IMR-90 (cell line): ENCODE data around the gene RNASE7. TPM values are rescaled to one million over a fixed set of nuclear protein-coding genes. Genes with fewer than 3 reads are reported as not detected.

Source experiments
- ATAC-seq: fragments of 200-7000 bp; cut with Tn5 transposase; 2 replicates; pipeline ENCODE4 v1.9.1; 2020; ENCODE audit warnings: low read depth, mild to moderate bottlenecking, moderate library complexity
- BruUV-seq: library from RNA; stranded (reverse); fragments of 400-500 nt; replicated peaks from 2 replicates; lab custom pipeline; 2021; lab: Mats Ljungman, UMichigan
- CTCF ChIA-PET: fragments of 300-600 bp; formaldehyde crosslinking; extraction: SDS; loops from one replicate; lab custom pipeline; 2021; ENCODE audit warnings: antibody characterized with exemption; lab: Yijun Ruan, JAX
- POLR2A ChIA-PET: fragments of 300-600 bp; sonication (Branson Sonifier 250); formaldehyde crosslinking; loops from one replicate; lab custom pipeline; 2022; ENCODE audit warnings: antibody characterized with exemption; ENCODE audit not compliant: unreplicated experiment; lab: Charles Lee
- DNase-seq: peaks from one replicate; pipeline ENCODE4 v3.0.0; 2013
- H2AFZ ChIP-seq: replicated peaks from 2 replicates; pipeline ENCODE3; 2013; ENCODE audit warnings: low read length, mild to moderate bottlenecking; ENCODE audit not compliant: poor library complexity
- H2AK5ac ChIP-seq: 2 replicates; pipeline ENCODE4 v1.6.1; 2013; ENCODE audit warnings: low read depth, low read length, inconsistent platforms
- H2AK9ac ChIP-seq: replicated peaks from 2 replicates; pipeline ENCODE3; 2013; ENCODE audit warnings: mild to moderate bottlenecking, low read depth, low read length, moderate library complexity; ENCODE audit not compliant: poor library complexity
- H2BK120ac ChIP-seq: 2 replicates; pipeline ENCODE4 v1.6.1; 2013; ENCODE audit warnings: low read depth, low read length, inconsistent platforms
- H2BK15ac ChIP-seq: 3 replicates; pipeline ENCODE4 v1.6.1; 2013; ENCODE audit warnings: low read depth, low read length, inconsistent platforms
- H2BK20ac ChIP-seq: 2 replicates; pipeline ENCODE4 v1.6.1; 2013; ENCODE audit warnings: low read depth, mild to moderate bottlenecking, inconsistent platforms, low read length, moderate library complexity
- H2BK5ac ChIP-seq: 2 replicates; pipeline ENCODE4 v1.6.1; 2013; ENCODE audit warnings: mild to moderate bottlenecking, low read depth, low read length, inconsistent platforms; ENCODE audit not compliant: poor library complexity, severe bottlenecking
- H3K14ac ChIP-seq: replicated peaks from 2 replicates; pipeline ENCODE4 v1.6.1; 2013; ENCODE audit warnings: low read depth, low read length, inconsistent platforms
- H3K18ac ChIP-seq: 2 replicates; pipeline ENCODE4 v1.6.1; 2013; ENCODE audit warnings: low read depth, low read length, control low read depth
- H3K23ac ChIP-seq: 2 replicates; pipeline ENCODE4 v1.6.1; 2013; ENCODE audit warnings: low read depth, low read length, inconsistent platforms
- H3K27ac ChIP-seq: 2 replicates; pipeline ENCODE4 v1.5.1; 2013; ENCODE audit warnings: mild to moderate bottlenecking, control low read depth, low read length; ENCODE audit not compliant: insufficient read depth
- H3K27me3 ChIP-seq: 2 replicates; pipeline ENCODE4 v1.6.1; 2013; ENCODE audit warnings: low read length; ENCODE audit not compliant: control insufficient read depth, insufficient read depth
- H3K36me3 ChIP-seq: 2 replicates; pipeline ENCODE4 v1.6.1; 2013; ENCODE audit warnings: low read length, mixed read lengths; ENCODE audit not compliant: control insufficient read depth, insufficient read depth
- H3K4ac ChIP-seq: 2 replicates; pipeline ENCODE4 v1.6.1; 2013; ENCODE audit warnings: low read depth, low read length, inconsistent platforms
- H3K4me1 ChIP-seq: 2 replicates; pipeline ENCODE4 v1.6.1; 2013; ENCODE audit warnings: low read length, mixed read lengths; ENCODE audit not compliant: control insufficient read depth, insufficient read depth
- H3K4me2 ChIP-seq: 2 replicates; pipeline ENCODE4 v1.6.1; 2013; ENCODE audit warnings: low read depth, mild to moderate bottlenecking, control low read depth, low read length, moderate library complexity
- H3K4me3 ChIP-seq: 2 replicates; pipeline ENCODE4 v1.5.1; 2013; ENCODE audit warnings: low read depth, mild to moderate bottlenecking, control low read depth, low read length, moderate library complexity; ENCODE audit not compliant: insufficient read depth
- H3K56ac ChIP-seq: 2 replicates; pipeline ENCODE4 v1.6.1; 2013; ENCODE audit warnings: low read length, inconsistent platforms; ENCODE audit not compliant: insufficient read depth; ENCODE audit errors: extremely low read depth
- H3K79me1 ChIP-seq, 2 experiments: 2 replicates each; pipeline ENCODE4 v1.6.1; 2013; ENCODE audit warnings: low read length in 2 of 2, inconsistent platforms in 1 of 2, low read depth in 1 of 2
- H3K9ac ChIP-seq: 2 replicates; pipeline ENCODE4 v1.6.1; 2013; ENCODE audit warnings: low read depth, low read length, control low read depth
- H3K9me1 ChIP-seq: 2 replicates; pipeline ENCODE4 v1.6.1; 2013; ENCODE audit warnings: low read length, inconsistent platforms; ENCODE audit not compliant: insufficient read depth
- H3K9me3 ChIP-seq: 2 replicates; pipeline ENCODE4 v1.6.1; 2013; ENCODE audit warnings: low read length; ENCODE audit not compliant: control insufficient read depth, insufficient read depth
- H4K20me1 ChIP-seq: 2 replicates; pipeline ENCODE4 v1.6.1; 2013; ENCODE audit warnings: low read length, inconsistent platforms; ENCODE audit not compliant: insufficient read depth
- H4K5ac ChIP-seq: 2 replicates; pipeline ENCODE4 v1.6.1; 2013; ENCODE audit warnings: mild to moderate bottlenecking, low read depth, low read length, control low read depth
- H4K8ac ChIP-seq, 2 experiments: 2 replicates each; pipeline ENCODE4 v1.6.1; 2013; ENCODE audit warnings: low read depth in 2 of 2, low read length in 2 of 2, control low read depth in 1 of 2, inconsistent platforms in 1 of 2
- H4K91ac ChIP-seq: 2 replicates; pipeline ENCODE4 v1.6.1; 2013; ENCODE audit warnings: low read depth, low read length, inconsistent platforms; ENCODE audit not compliant: insufficient read depth
- BHLHE40 ChIP-seq: fragments of 150-350 bp; IDR thresholded peaks from 2 replicates; pipeline ENCODE4 v1.6.1; 2016; ENCODE audit warnings: mild to moderate bottlenecking, low read depth, low read length
- CEBPB ChIP-seq: IDR thresholded peaks from 2 replicates; pipeline ENCODE4 v1.6.1; 2012; ENCODE audit warnings: low read depth, low read length, improper control_type of control experiment
- CHD1 ChIP-seq: IDR thresholded peaks from 2 replicates; pipeline ENCODE4 v1.6.1; 2012; ENCODE audit warnings: low read depth, low read length, improper control_type of control experiment
- FOS ChIP-seq: fragments of 150-350 bp; IDR thresholded peaks from 2 replicates; pipeline ENCODE4 v1.6.1; 2016; ENCODE audit warnings: low read depth, low read length
- MAZ ChIP-seq: IDR thresholded peaks from 2 replicates; pipeline ENCODE4 v1.6.1; 2012; ENCODE audit warnings: low read depth, mild to moderate bottlenecking, low read length, improper control_type of control experiment, moderate library complexity, borderline replicate concordance
- MXI1 ChIP-seq: IDR thresholded peaks from 2 replicates; pipeline ENCODE4 v1.6.1; 2012; ENCODE audit warnings: low read depth, mild to moderate bottlenecking, low read length, moderate library complexity, borderline replicate concordance
- NFE2L2 ChIP-seq: fragments of 150-350 bp; IDR thresholded peaks from 2 replicates; pipeline ENCODE4 v1.6.1; 2016; ENCODE audit warnings: low read depth, mild to moderate bottlenecking, low read length
- POLR2A ChIP-seq: IDR thresholded peaks from 2 replicates; pipeline ENCODE4 v1.6.1; 2012; ENCODE audit warnings: mild to moderate bottlenecking, low read depth, low read length
- RAD21 ChIP-seq: IDR thresholded peaks from 2 replicates; pipeline ENCODE4 v1.6.1; 2012; ENCODE audit warnings: low read length, improper control_type of control experiment
- RFX5 ChIP-seq: IDR thresholded peaks from 2 replicates; pipeline ENCODE4 v1.8.0; 2012; ENCODE audit warnings: low read depth, mild to moderate bottlenecking, low read length, moderate library complexity
- SMC3 ChIP-seq: fragments of 150-350 bp; IDR thresholded peaks from 2 replicates; pipeline ENCODE4 v1.6.1; 2016; ENCODE audit warnings: low read depth, mild to moderate bottlenecking, antibody characterized with exemption, low read length, moderate library complexity
- WGBS, 2 experiments: methylation state at CpG; one replicate each; pipeline versions ENCODE4 v1.1.5 to v1.1.7; 2013; ENCODE audit warnings: missing lambda C conversion rate in 2 of 2; ENCODE audit not compliant: insufficient read length in 1 of 2; ENCODE audit errors: extremely low coverage in 2 of 2; 5-methylcytosine and 5-hydroxymethylcytosine counted together
- dilution Hi-C: fragments of 300-500 bp; cut with HindIII; formaldehyde crosslinking; loops from one replicate; pipeline ENCODE4 v1.14.3; 2018; ENCODE audit warnings: low sequenced_read_pairs; ENCODE audit not compliant: unreplicated experiment
- in situ Hi-C: fragments of 300-500 bp; cut with MboI; formaldehyde crosslinking; loops from 3 replicates; pipeline ENCODE4 v1.14.3; 2019; ENCODE audit warnings: low sequenced_read_pairs, inconsistent platforms, mixed read lengths
- intact Hi-C: fragments of 100-400 bp; cut with micrococcal nuclease; formaldehyde crosslinking; loops from 2 replicates; pipeline ENCODE4 v1.10.0; 2022
- polyA plus RNA-seq, 3 experiments: library from polyadenylated mRNA; depleted of rRNA; stranded (reverse); fragments of >200 nt; gene quantifications; 2 replicates each; pipeline ENCODE4 v1.2.3, GENCODE V29; 2012; ENCODE audit warnings: low replicate concordance in 1 of 3
- total RNA-seq: library from RNA; depleted of rRNA; stranded (reverse); fragments of >200 nt; gene quantifications from 2 replicates; pipeline ENCODE4 v1.2.3, GENCODE V29; 2012
- TF ChIP-seq, protein P1 (sequence below): conservative IDR thresholded peaks from 2 replicates; pipeline ENCODE4 v1.5.1; 2012; ENCODE audit warnings: mild to moderate bottlenecking, low read depth, low read length, improper control_type of control experiment
- TF ChIP-seq, protein P2 (sequence below): fragments of 150-350 bp; IDR thresholded peaks from 2 replicates; pipeline ENCODE4 v1.6.1; 2016; ENCODE audit warnings: low read depth, mild to moderate bottlenecking, low read length, moderate library complexity, borderline replicate concordance

The RNASE7 gene
- total and polyA plus RNA-seq, 2 of the 4 experiments (the other 2 are of a cell fraction) = not detected

DNA sequence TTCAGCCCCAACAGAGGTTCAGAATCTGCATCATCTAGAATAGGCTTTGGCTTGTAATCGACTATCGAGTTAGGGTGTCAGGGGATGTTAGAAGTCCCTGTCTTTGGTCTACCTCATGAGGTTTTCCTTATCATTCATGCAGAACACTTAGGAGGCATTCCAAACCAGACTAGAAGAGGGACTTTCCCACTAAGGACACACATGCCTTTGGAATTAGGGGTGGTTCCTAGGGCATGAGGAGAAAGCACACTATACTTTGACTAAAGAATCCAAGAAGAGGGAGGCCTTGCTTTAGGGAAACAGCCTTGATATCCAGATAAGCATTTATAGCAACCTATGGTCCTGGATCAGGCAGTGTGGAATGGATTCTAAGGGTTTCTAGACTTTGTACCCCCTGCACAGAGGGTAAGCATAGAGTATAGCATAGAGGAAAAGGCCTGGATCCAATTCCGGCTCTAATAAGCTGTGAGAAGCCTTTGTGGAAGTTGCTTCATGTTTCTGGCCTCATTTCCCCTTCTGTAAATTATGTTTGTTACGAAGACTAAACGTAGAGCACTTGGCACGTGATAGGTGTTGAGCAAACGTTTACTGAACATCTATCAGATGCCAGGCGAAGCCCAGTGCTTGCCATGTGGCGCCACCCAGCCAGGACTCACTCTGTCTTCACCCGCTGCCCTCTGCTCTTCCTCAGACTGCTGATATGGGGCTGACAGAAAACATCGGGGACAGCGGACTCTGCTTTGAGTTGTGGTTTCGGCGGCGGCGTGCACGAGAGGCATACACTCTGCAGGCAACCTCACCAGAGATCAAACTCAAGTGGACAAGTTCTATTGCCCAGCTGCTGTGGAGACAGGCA lies 43.1 kb downstream of the RNASE7 start (continued):
- no peak for TF ChIP-seq RAD21
- TF ChIP-seq SMC3 = no peak
- TF ChIP-seq NFE2L2 = no peak
- TF ChIP-seq FOS = peak; percentile 58; the same call in 1 of the 2 replicates

DNA sequence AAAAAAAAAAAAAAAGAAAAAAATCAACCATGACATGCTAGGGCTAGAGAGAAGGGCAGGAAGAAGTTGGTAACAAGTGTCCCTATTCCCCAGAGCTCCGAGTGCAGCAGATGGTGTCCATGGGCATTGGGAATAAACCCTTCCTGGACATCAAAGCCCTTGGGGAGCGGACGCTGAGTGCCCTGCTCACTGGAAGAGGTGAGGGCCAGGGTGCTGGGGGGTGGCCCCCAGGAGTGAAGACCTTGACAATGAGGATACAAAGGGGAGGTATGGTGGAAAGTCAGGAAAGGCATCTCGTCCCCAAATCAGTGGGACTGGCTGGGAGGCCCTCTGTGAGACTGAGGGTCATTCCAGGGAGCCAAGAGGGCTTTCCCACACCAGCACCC lies 44.7 kb downstream of the RNASE7 start:
- Histone ChIP-seq H4K8ac (peak overlapping the region in 1 of 2 experiments; percentile 6; a peak in 1 of 4 replicates), H4K20me1 (peaks cover 6% of the 10 kb centered on the region), H3K9me3 (no peaks in the 10 kb centered on the region), H3K9me1 (peaks cover 7% of the 10 kb centered on the region), H3K36me3 (peaks cover 57% of the 10 kb centered on the region), H3K4me1 (peaks cover 26% of the 10 kb centered on the region), H2BK5ac (peak overlapping the region; percentile 34), H2BK15ac (no peak overlapping the region), H2AK9ac (peak overlapping the region; percentile 70), H3K27me3 (no peaks in the 10 kb centered on the region), H4K91ac (no peak overlapping the region), H3K4me3 (no peak overlapping the region), H2AK5ac (no peak overlapping the region), H2BK20ac (no peak overlapping the region), H3K4ac (no peak overlapping the region), H3K27ac (peak overlapping the region; percentile 43), H3K79me1 (peaks cover 3 to 18% of the 10 kb centered on the region in 2 experiments; a peak in 2 of 4 replicates), H2BK120ac (no peak overlapping the region), H2AFZ (peak overlapping the region; percentile 64), H4K5ac (no peak overlapping the region), H3K23ac (no peak overlapping the region), H3K18ac (no peak overlapping the region), H3K56ac (no peak overlapping the region), H3K4me2 (no peak overlapping the region), H3K9ac (no peak overlapping the region), H3K14ac (no peak overlapping the region)
- CTCF ChIA-PET = interaction anchor here (0.7 to 1.7 kb wide), 4 partner anchors 17 to 116 kb away, joined by 3 to 10 read pairs (median 5); no protein-coding TSS in a partner anchor
- intact Hi-C loops (loop anchor here (2.0 kb wide), 1 partner anchor 18 kb away; no protein-coding TSS in a partner anchor), dilution Hi-C loops (no loop called here), in situ Hi-C loops (loop anchor here (25.0 kb wide), 2 partner anchors 625 to 750 kb away; partner anchors contain the start of genes APEX1, CCNB1IP1, OSGEP and PARP2)
- ATAC-seq = no peak
- POLR2A ChIA-PET = no interaction called here
- WGBS, 2 experiments = 100% methylated on average over 2 of the region's 4 CpGs; no CpG with 5 or more reads in 1 of the 2 experiments
- BruUV-seq = no TSS peak
- DNase-seq = no peak
- TF ChIP-seq MAZ (no peak), RFX5 (no peak), POLR2A (no peak), CEBPB (no peak), CHD1 (no peak), BHLHE40 (no peak), MXI1 (no peak), SMC3 (no peak), NFE2L2 (no peak)
- TF ChIP-seq, protein P1, sequence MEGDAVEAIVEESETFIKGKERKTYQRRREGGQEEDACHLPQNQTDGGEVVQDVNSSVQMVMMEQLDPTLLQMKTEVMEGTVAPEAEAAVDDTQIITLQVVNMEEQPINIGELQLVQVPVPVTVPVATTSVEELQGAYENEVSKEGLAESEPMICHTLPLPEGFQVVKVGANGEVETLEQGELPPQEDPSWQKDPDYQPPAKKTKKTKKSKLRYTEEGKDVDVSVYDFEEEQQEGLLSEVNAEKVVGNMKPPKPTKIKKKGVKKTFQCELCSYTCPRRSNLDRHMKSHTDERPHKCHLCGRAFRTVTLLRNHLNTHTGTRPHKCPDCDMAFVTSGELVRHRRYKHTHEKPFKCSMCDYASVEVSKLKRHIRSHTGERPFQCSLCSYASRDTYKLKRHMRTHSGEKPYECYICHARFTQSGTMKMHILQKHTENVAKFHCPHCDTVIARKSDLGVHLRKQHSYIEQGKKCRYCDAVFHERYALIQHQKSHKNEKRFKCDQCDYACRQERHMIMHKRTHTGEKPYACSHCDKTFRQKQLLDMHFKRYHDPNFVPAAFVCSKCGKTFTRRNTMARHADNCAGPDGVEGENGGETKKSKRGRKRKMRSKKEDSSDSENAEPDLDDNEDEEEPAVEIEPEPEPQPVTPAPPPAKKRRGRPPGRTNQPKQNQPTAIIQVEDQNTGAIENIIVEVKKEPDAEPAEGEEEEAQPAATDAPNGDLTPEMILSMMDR = no peak
- TF ChIP-seq, protein P2, sequence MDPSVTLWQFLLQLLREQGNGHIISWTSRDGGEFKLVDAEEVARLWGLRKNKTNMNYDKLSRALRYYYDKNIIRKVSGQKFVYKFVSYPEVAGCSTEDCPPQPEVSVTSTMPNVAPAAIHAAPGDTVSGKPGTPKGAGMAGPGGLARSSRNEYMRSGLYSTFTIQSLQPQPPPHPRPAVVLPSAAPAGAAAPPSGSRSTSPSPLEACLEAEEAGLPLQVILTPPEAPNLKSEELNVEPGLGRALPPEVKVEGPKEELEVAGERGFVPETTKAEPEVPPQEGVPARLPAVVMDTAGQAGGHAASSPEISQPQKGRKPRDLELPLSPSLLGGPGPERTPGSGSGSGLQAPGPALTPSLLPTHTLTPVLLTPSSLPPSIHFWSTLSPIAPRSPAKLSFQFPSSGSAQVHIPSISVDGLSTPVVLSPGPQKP = no peak
